Stimulated activated memory B cell treated with anti-CD40 and anti-IgM and Interleukin-4, amounts not matched to agents 10 μg/mL and 1 μg/mL and 100 μg/mL, for 72 hours (primary cell): ENCODE data around the gene ESRP2.

Experiments used
- ATAC-seq: fragments of 150-1000 bp; cut with Tn5 transposase; 2 replicates; pipeline ENCODE4 v1.10.0; 2021
- H3K27ac Mint-ChIP-seq: one replicate; pipeline ENCODE4 v1.8.0; 2022; ENCODE audit warnings: mild to moderate bottlenecking, mixed read lengths
- H3K27me3 Mint-ChIP-seq: one replicate; pipeline ENCODE4 v1.8.0; 2022; ENCODE audit warnings: mixed read lengths
- H3K36me3 Mint-ChIP-seq: one replicate; pipeline ENCODE4 v1.8.0; 2022; ENCODE audit warnings: mixed read lengths
- H3K4me1 Mint-ChIP-seq: one replicate; pipeline ENCODE4 v1.8.0; 2022; ENCODE audit warnings: mixed read lengths
- H3K4me3 Mint-ChIP-seq: one replicate; pipeline ENCODE4 v1.8.0; 2022; ENCODE audit warnings: mild to moderate bottlenecking, moderate library complexity, mixed read lengths
- H3K9me3 Mint-ChIP-seq: one replicate; pipeline ENCODE4 v1.8.0; 2022; ENCODE audit warnings: mixed read lengths

ESRP2 gene

DNA sequence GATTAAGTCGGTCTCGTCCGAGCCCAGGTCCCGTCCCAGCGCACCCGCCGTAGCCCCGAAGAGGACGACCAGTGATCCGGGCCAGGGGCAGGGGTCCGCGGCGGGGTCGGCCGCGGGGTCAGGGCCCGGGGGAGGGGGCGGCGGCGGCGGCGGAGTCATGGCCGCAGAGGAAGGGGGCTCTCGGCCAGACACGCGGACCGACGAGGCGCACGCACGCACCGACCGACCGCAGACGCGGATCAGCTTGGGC lies at the start of gene ESRP2:
Gene ESRP2 (minus strand): TSS at position 241 of the 250 bp plus-strand sequence. CDS start 82 bp downstream, at position 159.
- Mint-ChIP-seq H3K27ac (peak within 1 kb of the TSS; percentile 59), H3K9me3 (no peaks in the 10 kb centered on the region), H3K4me3 (peak within 1 kb of the TSS; percentile 89), H3K4me1 (peaks cover 50% of the 10 kb centered on the region), H3K27me3 (no peaks in the 10 kb centered on the region), H3K36me3 (no peaks in the 10 kb centered on the region)
- ATAC-seq, result no peak

GRCh38 chr16:68285683-68286082 lies 49.8 kb upstream of the ESRP2 start:
- Mint-ChIP-seq H3K27me3 (no peaks in the 10 kb centered on the region), H3K9me3 (no peaks in the 10 kb centered on the region), H3K27ac (peak overlapping the region; percentile 75), H3K4me1 (peaks cover 87% of the 10 kb centered on the region), H3K4me3 (peak overlapping the region; percentile 57), H3K36me3 (peaks cover 56% of the 10 kb centered on the region)
- ATAC-seq, result no peak

DNA sequence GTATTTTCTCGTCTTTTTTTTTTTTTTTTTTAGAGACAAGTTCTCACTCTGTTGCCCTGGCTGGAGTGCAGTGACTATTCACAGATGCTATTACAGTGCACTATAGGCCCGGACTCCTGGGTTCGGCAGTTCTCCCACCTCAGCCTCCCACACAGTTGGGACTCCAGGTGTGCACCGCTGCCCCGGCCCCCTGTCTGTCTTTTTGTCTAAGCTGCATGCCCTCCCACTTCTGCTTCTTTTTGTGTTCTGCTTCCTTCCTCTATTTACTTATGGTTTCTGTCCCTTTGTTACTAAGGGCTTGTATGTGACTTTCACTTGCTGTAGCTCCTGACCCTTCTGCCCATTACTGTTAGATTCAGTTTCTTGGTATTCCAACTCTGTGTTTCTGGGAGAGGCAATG lies 48.9 kb upstream of the ESRP2 start:
- Mint-ChIP-seq H3K4me3 (peak overlapping the region; percentile 57), H3K27me3 (no peaks in the 10 kb centered on the region), H3K4me1 (peaks cover 82% of the 10 kb centered on the region), H3K36me3 (peaks cover 52% of the 10 kb centered on the region), H3K9me3 (no peaks in the 10 kb centered on the region), H3K27ac (peak overlapping the region; percentile 75)
- peak; percentile 85 for ATAC-seq

DNA sequence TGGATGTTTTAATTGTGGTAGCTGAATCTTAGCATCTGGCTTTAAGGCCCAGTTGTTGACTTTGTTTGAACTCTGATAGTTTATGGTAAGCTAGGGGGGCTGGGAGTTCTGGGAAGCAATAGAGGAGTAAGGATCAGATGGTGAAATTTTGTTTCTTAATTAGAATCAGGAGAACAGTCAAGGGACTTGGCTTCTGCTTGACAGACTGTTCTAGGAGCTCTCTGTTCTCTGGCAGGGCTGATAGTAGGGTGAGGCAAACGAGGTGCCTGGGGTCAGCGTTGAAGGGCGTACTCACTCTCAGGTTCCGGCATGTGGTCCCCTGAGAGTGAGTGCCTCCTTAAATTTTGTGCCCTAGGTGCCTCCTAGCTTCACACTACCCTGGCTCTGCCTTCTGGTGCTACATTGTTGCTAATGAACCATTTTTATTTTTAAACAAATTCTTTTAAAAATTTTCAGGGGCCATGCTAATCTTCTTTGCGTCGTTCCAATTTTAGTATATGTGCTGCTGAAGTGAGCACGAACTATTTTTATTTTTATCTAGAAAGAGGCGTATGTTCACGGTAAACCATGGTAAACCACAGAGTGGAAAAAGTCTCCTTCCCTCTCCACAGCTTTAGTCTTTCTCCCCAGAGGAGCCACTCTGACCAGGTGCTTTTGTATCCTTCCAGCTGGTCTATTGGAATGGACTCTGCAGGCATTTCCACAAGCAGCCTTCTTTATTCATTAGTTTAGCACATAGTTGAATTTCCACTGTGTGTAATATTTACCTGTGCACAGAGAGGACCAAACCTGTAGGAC lies 48.1 kb upstream of the ESRP2 start:
- Mint-ChIP-seq H3K4me3 (peak overlapping the region; percentile 62), H3K27me3 (no peaks in the 10 kb centered on the region), H3K36me3 (peaks cover 49% of the 10 kb centered on the region), H3K4me1 (peaks cover 76% of the 10 kb centered on the region), H3K9me3 (no peaks in the 10 kb centered on the region), H3K27ac (peak overlapping the region; percentile 75)
- ATAC-seq, result peak; percentile 80

DNA sequence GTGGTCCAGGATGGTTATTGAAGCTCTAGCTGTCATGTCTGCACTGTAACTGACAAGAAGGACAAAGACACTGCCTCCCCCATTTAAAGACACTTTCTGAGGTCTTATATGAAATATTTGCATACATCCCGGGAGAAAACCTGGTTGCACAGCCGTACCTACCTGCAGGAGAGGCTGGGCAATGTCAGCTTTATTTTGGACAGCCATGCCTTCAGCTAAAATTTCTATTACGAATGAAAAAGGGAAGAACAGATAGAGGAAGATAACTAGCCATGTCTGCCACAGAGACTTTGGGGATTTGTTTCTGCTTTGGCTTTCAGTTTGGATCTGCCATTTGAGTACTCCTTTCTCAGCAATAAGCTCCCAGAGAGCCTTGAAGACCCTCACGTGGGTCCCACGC lies 47.4 kb upstream of the ESRP2 start:
- H3K27ac Mint-ChIP-seq, result peak overlapping the region; percentile 75
- peaks cover 49% of the 10 kb centered on the region for H3K36me3 Mint-ChIP-seq
- H3K27me3 Mint-ChIP-seq, result no peaks in the 10 kb centered on the region
- peaks cover 75% of the 10 kb centered on the region for H3K4me1 Mint-ChIP-seq
- H3K9me3 Mint-ChIP-seq, result no peaks in the 10 kb centered on the region
- H3K4me3 Mint-ChIP-seq, result peak overlapping the region; percentile 62
- no peak for ATAC-seq

DNA sequence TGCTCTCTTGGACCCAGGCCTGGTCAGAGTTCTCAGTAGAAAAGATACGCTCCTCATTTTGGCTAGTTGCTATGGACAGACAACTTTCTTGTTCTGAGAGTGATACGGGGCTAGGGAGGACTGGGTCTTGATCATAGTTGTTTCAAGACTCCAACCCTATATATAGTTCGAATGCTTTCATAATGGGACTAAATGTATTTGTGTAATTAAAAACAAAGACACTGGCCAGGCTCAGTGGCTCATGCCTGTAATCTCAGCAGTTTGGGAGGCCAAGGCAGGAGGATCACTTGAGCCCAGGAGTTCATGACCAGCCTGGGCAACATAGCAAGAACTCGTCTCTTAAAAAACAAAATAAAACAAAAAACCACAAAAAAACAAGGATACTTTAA lies 46.1 kb upstream of the ESRP2 start:
- Mint-ChIP-seq H3K4me3 (no peak overlapping the region), H3K27ac (peak overlapping the region; percentile 75), H3K4me1 (peaks cover 64% of the 10 kb centered on the region), H3K36me3 (peaks cover 39% of the 10 kb centered on the region), H3K27me3 (no peaks in the 10 kb centered on the region), H3K9me3 (no peaks in the 10 kb centered on the region)
- ATAC-seq, result no peak

- peaks cover 36% of the 10 kb centered on the region for H3K36me3 Mint-ChIP-seq
- no peak overlapping the region for H3K4me3 Mint-ChIP-seq
- no peaks in the 10 kb centered on the region for H3K9me3 Mint-ChIP-seq
- ATAC-seq, result no peak
- peak overlapping the region; percentile 75 for H3K27ac Mint-ChIP-seq
- peaks cover 60% of the 10 kb centered on the region for H3K4me1 Mint-ChIP-seq
- no peaks in the 10 kb centered on the region for H3K27me3 Mint-ChIP-seq
Measured at GRCh38 chr16:68281368-68282063, 45.6 kb upstream of the ESRP2 start.

DNA sequence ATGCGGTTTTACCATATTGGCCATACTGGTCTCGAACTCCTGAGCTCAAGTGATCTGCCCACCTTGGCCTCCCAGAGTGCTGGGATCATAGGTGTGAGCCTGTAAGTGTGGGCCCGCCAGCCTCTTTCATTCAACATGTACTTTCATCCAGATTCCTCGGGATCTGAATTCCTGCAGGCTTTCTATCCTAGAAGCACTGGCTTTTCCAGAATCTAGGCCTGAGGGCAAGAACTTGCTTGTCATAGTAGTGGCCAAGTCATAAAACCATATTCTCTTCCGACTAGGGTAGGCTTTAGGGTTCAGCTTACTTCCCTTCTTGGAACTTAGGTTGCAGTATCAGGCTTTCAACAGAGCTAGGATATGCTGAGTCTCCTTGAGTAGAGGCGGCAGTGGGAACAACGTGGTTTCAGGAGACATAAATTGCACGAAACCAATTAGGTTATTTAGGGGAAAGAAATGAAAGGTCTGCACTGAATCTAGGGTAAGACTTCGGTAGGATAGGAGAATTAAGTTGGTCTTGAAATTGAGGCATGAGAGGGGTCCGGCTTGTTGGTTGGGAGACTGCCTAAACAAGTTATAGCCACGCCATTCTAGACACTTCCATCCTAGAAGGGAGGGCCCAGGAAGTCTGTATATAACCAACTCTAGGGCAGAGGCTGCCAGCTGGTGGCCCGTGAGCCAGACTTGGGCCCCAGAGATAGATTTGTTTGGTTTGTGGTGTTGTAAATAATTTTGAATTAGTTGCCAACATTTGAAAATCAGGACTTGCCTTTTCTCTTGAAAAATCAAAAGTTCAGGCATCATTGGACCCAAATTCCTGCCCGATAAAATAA lies 44.0 kb upstream of the ESRP2 start:
- Mint-ChIP-seq H3K4me1 (peaks cover 64% of the 10 kb centered on the region), H3K27me3 (no peaks in the 10 kb centered on the region), H3K4me3 (no peak overlapping the region), H3K36me3 (peaks cover 43% of the 10 kb centered on the region), H3K27ac (peak overlapping the region; percentile 41), H3K9me3 (no peaks in the 10 kb centered on the region)
- no peak for ATAC-seq

- H3K9me3 Mint-ChIP-seq, result no peaks in the 10 kb centered on the region
- H3K36me3 Mint-ChIP-seq, result peaks cover 46% of the 10 kb centered on the region
Measured at GRCh38 chr16:68276223-68276622, 40.3 kb upstream of the ESRP2 start.

DNA sequence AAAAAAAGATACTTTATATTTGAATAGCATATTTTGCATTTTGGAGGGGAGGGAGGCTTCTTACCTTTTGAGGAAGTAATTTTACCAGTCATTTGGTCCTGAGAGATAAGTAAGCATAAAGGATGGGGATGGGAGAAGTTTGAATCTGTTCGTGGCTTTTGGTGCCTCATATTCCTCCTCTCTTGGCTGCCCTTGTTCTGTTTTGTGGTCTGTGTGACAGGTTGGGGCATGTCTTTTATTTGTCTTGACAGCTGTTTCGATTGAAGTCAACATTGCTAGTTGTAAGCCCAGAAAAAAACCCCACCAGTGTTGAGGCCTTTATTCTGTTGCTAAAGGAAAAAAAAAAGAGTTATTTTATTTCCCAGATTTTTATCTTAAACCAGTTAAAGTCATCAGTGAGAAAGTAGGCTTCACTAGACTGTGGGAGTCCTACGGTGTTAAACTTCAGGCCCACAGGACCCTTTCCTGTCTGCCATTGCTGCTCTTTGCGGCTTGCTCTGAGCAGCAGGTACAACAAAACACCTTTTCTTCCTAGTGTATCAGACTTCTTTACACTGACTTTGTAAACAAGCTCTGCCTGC lies 39.8 kb upstream of the ESRP2 start:
- peak overlapping the region; percentile 41 for H3K27ac Mint-ChIP-seq
- no peaks in the 10 kb centered on the region for H3K9me3 Mint-ChIP-seq
- no peaks in the 10 kb centered on the region for H3K27me3 Mint-ChIP-seq
- peak; percentile 96 for ATAC-seq
- peaks cover 57% of the 10 kb centered on the region for H3K4me1 Mint-ChIP-seq
- H3K4me3 Mint-ChIP-seq, result peak overlapping the region; percentile 18
- H3K36me3 Mint-ChIP-seq, result peaks cover 45% of the 10 kb centered on the region

More at GRCh38 chr16:68276223-68276622, 40.3 kb upstream of the ESRP2 start:
- peaks cover 57% of the 10 kb centered on the region for H3K4me1 Mint-ChIP-seq
- no peaks in the 10 kb centered on the region for H3K27me3 Mint-ChIP-seq
- peak overlapping the region; percentile 18 for H3K4me3 Mint-ChIP-seq
- peak overlapping the region; percentile 41 for H3K27ac Mint-ChIP-seq
- no peak for ATAC-seq

DNA sequence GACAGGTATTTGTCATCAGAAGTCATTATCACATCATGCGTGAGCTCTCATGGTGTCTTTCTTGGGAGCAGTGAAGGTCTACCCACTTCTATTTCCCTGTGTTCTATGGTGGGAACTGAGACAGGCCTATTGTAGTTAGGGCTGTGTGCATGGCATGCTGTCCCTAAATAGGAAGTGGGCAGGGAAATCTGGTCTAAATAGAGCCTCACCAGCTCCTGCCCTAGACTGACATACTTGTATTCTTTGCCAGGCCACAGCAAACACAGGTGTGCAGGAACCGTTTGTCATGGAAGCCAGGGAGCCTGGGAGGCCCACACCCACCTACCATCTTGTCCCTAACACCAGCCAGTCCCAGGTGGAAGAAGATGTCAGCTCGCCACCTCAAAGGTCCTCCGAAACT lies 38.5 kb upstream of the ESRP2 start:
- Mint-ChIP-seq H3K27ac (peak overlapping the region; percentile 41), H3K27me3 (no peaks in the 10 kb centered on the region), H3K4me1 (peaks cover 63% of the 10 kb centered on the region), H3K4me3 (no peak overlapping the region), H3K36me3 (peaks cover 44% of the 10 kb centered on the region), H3K9me3 (no peaks in the 10 kb centered on the region)
- no peak for ATAC-seq

- H3K4me3 Mint-ChIP-seq, result peak overlapping the region; percentile 21
- no peaks in the 10 kb centered on the region for H3K27me3 Mint-ChIP-seq
- no peak for ATAC-seq
- H3K27ac Mint-ChIP-seq, result peak overlapping the region; percentile 41
- H3K36me3 Mint-ChIP-seq, result peaks cover 50% of the 10 kb centered on the region
- no peaks in the 10 kb centered on the region for H3K9me3 Mint-ChIP-seq
- peaks cover 68% of the 10 kb centered on the region for H3K4me1 Mint-ChIP-seq
Measured at GRCh38 chr16:68273896-68274295, 38.0 kb upstream of the ESRP2 start.

GRCh38 chr16:68273459-68273858 lies 37.5 kb upstream of the ESRP2 start:
- Mint-ChIP-seq H3K4me3 (no peak overlapping the region), H3K27ac (peak overlapping the region; percentile 41), H3K9me3 (no peaks in the 10 kb centered on the region), H3K4me1 (peaks cover 70% of the 10 kb centered on the region), H3K27me3 (no peaks in the 10 kb centered on the region), H3K36me3 (peaks cover 50% of the 10 kb centered on the region)
- no peak for ATAC-seq

GRCh38 chr16:68272507-68273209 lies 36.7 kb upstream of the ESRP2 start:
- no peak overlapping the region for H3K4me3 Mint-ChIP-seq
- peak overlapping the region; percentile 41 for H3K27ac Mint-ChIP-seq
- no peaks in the 10 kb centered on the region for H3K9me3 Mint-ChIP-seq
- peak; percentile 54 for ATAC-seq
- H3K4me1 Mint-ChIP-seq, result peaks cover 75% of the 10 kb centered on the region
- peaks cover 50% of the 10 kb centered on the region for H3K36me3 Mint-ChIP-seq
- H3K27me3 Mint-ChIP-seq, result no peaks in the 10 kb centered on the region
